AG09309 (cell line): ENCODE results near the gene CCT7.

Experiments
- DNase-seq: peaks from one replicate; pipeline ENCODE4 v3.0.0-alpha.2; 2010; ENCODE audit warnings: low read depth
- H3K4me3 ChIP-seq: 2 replicates; pipeline ENCODE4 v1.5.1; 2011; ENCODE audit warnings: mild to moderate bottlenecking, low read depth, low read length, moderate library complexity; ENCODE audit not compliant: control insufficient read depth
- TF ChIP-seq, protein P1 (sequence below): IDR thresholded peaks from 2 replicates; pipeline ENCODE4 v1.5.1; 2011; ENCODE audit warnings: mild to moderate bottlenecking, low read depth, low read length, inconsistent platforms; ENCODE audit not compliant: insufficient read depth, control insufficient read depth; ENCODE audit errors: missing control alignments

The CCT7 gene

DNA sequence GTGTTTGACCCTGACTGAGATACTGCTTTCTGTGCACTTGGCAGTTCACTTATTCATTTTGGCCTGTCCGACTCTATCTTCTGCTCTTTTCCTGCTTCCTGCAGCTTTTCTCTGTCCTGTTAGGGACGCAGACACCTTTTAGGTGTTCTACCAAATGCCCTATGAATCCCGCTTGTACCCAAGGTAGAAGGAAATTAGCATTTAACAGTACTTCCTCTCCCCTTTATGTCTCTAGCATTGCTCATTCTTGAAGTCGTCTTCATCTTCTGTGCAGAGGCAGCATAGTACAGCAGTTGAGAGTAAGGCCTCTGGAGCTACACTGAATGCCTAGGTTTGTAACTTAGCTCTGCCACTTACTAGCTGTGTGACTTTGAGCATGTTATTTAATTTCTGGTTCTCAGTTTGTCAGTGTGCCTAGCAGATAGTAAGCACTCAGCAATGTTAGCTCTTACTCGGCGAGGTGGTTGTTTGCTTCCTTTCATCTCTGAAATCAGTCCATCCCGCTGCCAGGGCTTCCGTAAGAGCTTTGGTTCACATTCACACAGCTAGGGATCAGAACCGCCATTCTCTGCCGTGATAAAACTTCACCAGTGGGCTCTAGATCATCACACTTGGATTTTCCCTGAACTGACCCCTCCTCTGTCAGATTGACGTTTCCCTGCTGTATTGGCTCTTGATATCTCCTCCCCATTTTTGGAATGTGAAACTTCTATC lies 1.4 kb downstream of the CCT7 start:
- TF ChIP-seq, protein P1, sequence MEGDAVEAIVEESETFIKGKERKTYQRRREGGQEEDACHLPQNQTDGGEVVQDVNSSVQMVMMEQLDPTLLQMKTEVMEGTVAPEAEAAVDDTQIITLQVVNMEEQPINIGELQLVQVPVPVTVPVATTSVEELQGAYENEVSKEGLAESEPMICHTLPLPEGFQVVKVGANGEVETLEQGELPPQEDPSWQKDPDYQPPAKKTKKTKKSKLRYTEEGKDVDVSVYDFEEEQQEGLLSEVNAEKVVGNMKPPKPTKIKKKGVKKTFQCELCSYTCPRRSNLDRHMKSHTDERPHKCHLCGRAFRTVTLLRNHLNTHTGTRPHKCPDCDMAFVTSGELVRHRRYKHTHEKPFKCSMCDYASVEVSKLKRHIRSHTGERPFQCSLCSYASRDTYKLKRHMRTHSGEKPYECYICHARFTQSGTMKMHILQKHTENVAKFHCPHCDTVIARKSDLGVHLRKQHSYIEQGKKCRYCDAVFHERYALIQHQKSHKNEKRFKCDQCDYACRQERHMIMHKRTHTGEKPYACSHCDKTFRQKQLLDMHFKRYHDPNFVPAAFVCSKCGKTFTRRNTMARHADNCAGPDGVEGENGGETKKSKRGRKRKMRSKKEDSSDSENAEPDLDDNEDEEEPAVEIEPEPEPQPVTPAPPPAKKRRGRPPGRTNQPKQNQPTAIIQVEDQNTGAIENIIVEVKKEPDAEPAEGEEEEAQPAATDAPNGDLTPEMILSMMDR: no peak
- DNase-seq: no peak
- peak overlapping the region; percentile 83 for H3K4me3 ChIP-seq

- no peak overlapping the region for H3K4me3 ChIP-seq
- no peak for DNase-seq
Observed at GRCh38 chr2:73237168-73237567, 3.1 kb downstream of the CCT7 start.

GRCh38 chr2:73238149-73238548 lies 4.0 kb downstream of the CCT7 start:
- H3K4me3 ChIP-seq: no peak overlapping the region
- TF ChIP-seq, protein P1: no peak
- no peak for DNase-seq

More at GRCh38 chr2:73237168-73237567, 3.1 kb downstream of the CCT7 start:
- TF ChIP-seq, protein P1: no peak

- H3K4me3 ChIP-seq: no peak overlapping the region
- TF ChIP-seq, protein P1: no peak
- no peak for DNase-seq
Observed at GRCh38 chr2:73238976-73239375, 4.9 kb downstream of the CCT7 start.

DNA sequence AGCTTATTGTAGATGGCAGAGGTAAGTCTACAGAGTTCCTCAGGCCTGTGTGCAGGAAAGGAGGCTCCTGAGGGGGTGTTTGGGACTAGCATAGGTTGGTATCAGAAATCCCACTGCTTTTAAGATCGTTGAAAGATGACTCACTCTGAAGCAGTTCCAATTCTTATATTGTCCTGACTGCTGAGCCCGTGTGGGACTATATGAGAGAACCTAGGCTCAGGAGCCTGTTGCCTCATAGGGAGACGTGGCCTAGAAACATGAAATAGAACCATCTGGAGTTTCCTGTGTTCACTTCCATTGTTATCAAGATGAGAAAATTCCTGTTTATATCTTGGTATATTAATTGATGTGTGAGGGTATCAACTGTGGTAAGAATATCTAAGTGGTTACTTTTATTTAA lies 5.7 kb downstream of the CCT7 start:
- no peak overlapping the region for H3K4me3 ChIP-seq
- TF ChIP-seq, protein P1: no peak
- DNase-seq: no peak

DNA sequence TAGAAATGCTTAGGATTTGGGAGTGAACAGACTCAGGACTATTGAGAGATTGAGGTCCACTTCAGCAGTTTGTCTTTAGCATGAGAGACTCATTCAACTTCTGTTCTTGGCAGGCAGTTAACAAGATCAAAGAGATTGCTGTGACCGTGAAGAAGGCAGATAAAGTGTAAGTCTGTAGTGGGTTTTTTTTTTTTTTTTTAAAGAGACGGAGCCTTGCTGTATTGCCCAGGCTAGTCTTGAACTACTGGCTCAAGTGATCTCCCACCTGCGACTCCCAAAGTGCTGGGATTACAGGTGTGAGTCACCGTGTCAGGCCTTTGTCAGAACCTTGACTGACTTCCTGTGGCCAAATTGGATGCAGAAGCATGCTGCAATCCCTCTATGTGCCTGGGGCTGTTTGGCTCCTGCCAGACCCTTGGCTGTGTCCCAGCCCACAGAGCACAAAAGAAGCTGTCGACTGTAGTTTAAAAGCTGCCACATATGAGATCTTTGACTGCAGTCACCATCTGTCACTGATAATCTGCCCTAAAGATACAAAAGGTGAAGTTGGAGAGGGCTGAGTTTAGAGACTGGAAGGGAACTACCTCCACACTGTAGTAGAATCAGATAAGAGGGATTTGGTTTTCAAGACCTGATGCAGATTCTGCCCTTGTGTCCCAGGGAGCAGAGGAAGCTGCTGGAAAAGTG lies 9.9 kb downstream of the CCT7 start:
- TF ChIP-seq, protein P1: no peak
- DNase-seq: peak; percentile 62
- no peak overlapping the region for H3K4me3 ChIP-seq

DNA sequence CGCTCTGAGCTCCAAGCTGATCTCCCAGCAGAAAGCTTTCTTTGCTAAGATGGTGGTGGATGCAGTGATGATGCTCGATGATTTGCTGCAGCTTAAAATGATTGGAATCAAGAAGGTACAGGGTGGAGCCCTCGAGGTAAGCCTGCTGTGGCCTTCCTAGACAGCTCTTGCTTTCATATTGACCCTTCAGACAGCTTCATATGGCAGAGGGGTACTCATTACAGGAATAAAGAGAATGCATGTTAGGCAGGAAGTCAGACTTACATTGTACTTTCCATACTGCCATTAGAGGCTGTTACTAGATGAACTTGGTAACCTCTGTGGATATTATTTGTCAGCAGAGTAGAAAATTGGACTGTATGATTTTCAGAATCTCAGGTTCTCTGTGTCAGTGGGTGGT lies 10.5 kb downstream of the CCT7 start:
- H3K4me3 ChIP-seq: no peak overlapping the region
- TF ChIP-seq, protein P1: no peak
- no peak for DNase-seq
